Type B pancreatic cell (in vitro differentiated cells): ENCODE results near the gene CCND3. TPM values are rescaled to one million over a fixed set of nuclear protein-coding genes. Genes with fewer than 3 reads are reported as not detected.

ENCODE experiments used
- DNase-seq: peaks from one replicate; pipeline ENCODE4 v3.0.0; 2021; ENCODE audit warnings: mixed read lengths; ENCODE audit not compliant: unreplicated experiment; ENCODE audit errors: extremely low spot score
- H3K27ac Mint-ChIP-seq: 2 replicates; pipeline ENCODE4 v1.8.0; 2021; ENCODE audit warnings: mild to moderate bottlenecking, mixed read lengths
- H3K27me3 Mint-ChIP-seq: 2 replicates; pipeline ENCODE4 v1.8.0; 2021; ENCODE audit warnings: mixed read lengths
- H3K36me3 Mint-ChIP-seq: 2 replicates; pipeline ENCODE4 v1.8.0; 2021; ENCODE audit warnings: mixed read lengths
- H3K4me1 Mint-ChIP-seq: one replicate; pipeline ENCODE4 v1.8.0; 2021; ENCODE audit warnings: mixed read lengths; ENCODE audit not compliant: unreplicated experiment
- H3K4me3 Mint-ChIP-seq: 2 replicates; pipeline ENCODE4 v1.8.0; 2021; ENCODE audit warnings: mild to moderate bottlenecking, mixed read lengths
- H3K9me3 Mint-ChIP-seq: 2 replicates; pipeline ENCODE4 v1.8.0; 2021; ENCODE audit warnings: mixed read lengths
- total RNA-seq: library from RNA; stranded (reverse); gene quantifications from 2 replicates; pipeline ENCODE4 v1.2.1, GENCODE V29; 2021; ENCODE audit warnings: low replicate concordance
- TF ChIP-seq, protein P1 (sequence below): fragments of 200-600 bp; sonication (generic); conservative IDR thresholded peaks from 2 replicates; pipeline ENCODE4 v1.5.0; 2021; ENCODE audit warnings: antibody characterized with exemption, mild to moderate bottlenecking

The CCND3 gene
- total RNA-seq, 1 donor from 2014 or later: 60.4 TPM

DNA sequence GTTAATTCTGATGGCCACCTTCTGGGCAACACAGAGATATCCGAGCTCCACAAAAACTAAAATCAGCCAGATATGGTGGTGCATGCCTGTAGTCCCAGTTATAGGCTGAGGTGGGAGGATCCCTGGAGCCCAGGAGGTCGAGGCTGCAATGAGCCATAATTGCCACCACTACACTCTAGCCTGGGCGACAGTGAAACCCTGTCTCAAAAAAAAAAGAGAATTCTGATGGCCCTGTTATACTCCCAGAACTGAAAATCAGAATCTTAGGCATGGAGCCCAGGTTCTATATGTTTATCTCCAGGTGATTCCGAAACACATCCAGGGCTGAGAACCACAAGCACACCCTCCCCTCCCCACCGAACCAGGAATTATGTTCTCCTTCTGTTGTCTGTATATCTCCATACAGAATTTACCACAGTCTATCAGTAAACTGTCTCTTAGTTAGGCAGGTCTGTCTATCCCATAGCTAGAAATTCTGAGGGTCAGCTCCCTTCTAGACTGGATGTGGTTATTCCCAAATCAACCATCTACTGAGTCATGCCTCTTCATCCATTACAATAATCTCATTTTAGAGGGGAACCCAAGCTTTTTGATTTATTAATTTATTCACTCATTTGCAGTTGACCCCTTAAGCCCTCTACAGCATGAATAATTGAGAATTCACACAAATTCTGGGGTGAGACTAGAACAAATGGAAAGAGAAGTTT, 24.8 kb upstream of the CCND3 start:
- H3K27me3 Mint-ChIP-seq: no peaks in the 10 kb centered on the region
- H3K4me3 Mint-ChIP-seq: no peak overlapping the region
- peak overlapping the region; percentile 96 for H3K27ac Mint-ChIP-seq
- no peak for DNase-seq
- TF ChIP-seq, protein P1, sequence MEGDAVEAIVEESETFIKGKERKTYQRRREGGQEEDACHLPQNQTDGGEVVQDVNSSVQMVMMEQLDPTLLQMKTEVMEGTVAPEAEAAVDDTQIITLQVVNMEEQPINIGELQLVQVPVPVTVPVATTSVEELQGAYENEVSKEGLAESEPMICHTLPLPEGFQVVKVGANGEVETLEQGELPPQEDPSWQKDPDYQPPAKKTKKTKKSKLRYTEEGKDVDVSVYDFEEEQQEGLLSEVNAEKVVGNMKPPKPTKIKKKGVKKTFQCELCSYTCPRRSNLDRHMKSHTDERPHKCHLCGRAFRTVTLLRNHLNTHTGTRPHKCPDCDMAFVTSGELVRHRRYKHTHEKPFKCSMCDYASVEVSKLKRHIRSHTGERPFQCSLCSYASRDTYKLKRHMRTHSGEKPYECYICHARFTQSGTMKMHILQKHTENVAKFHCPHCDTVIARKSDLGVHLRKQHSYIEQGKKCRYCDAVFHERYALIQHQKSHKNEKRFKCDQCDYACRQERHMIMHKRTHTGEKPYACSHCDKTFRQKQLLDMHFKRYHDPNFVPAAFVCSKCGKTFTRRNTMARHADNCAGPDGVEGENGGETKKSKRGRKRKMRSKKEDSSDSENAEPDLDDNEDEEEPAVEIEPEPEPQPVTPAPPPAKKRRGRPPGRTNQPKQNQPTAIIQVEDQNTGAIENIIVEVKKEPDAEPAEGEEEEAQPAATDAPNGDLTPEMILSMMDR: no peak
- H3K36me3 Mint-ChIP-seq: peaks cover 3% of the 10 kb centered on the region
- peaks cover 25% of the 10 kb centered on the region for H3K4me1 Mint-ChIP-seq
- H3K9me3 Mint-ChIP-seq: no peaks in the 10 kb centered on the region

DNA sequence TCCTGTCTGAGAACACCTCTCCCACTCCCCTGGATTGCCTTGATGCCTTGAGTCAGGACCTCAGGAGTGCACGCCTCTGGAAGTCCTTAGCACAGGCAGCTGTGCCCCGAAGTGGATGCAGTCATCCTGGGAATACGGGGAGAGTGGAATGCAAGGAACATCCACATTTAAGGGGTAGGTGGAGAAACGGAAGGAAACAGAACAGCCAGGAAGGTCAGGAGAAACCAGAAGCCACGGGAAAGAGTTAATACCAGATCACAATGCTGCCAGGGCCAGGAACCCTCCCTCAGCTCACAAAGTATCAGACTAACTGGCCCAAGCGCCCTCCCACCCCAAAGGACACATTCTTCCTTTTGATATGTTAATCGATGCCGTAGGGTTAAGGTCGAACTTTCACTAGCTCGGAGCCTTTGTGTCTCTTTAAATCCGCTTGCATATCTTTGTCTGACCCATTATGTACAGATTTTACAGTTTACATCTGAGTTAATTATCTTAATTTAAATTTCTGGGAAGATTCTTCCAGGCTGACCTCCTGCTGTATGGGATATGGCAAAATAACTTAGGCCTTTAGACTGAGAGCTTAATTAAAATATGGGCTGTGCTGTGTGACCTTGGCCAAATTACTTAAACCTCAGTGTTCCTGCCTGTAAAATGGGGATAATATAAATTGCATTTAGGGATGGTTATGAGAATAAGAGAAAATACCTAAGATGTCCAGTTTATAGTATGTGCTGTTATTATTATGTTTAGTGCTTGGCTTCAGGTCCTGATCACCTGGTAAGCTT, 24.0 kb upstream of the CCND3 start:
- H3K4me1 Mint-ChIP-seq: peaks cover 24% of the 10 kb centered on the region
- no peak overlapping the region for H3K4me3 Mint-ChIP-seq
- peaks cover 3% of the 10 kb centered on the region for H3K36me3 Mint-ChIP-seq
- TF ChIP-seq, protein P1: no peak
- H3K27me3 Mint-ChIP-seq: no peaks in the 10 kb centered on the region
- no peaks in the 10 kb centered on the region for H3K9me3 Mint-ChIP-seq
- peak overlapping the region; percentile 96 for H3K27ac Mint-ChIP-seq
- DNase-seq: no peak

DNA sequence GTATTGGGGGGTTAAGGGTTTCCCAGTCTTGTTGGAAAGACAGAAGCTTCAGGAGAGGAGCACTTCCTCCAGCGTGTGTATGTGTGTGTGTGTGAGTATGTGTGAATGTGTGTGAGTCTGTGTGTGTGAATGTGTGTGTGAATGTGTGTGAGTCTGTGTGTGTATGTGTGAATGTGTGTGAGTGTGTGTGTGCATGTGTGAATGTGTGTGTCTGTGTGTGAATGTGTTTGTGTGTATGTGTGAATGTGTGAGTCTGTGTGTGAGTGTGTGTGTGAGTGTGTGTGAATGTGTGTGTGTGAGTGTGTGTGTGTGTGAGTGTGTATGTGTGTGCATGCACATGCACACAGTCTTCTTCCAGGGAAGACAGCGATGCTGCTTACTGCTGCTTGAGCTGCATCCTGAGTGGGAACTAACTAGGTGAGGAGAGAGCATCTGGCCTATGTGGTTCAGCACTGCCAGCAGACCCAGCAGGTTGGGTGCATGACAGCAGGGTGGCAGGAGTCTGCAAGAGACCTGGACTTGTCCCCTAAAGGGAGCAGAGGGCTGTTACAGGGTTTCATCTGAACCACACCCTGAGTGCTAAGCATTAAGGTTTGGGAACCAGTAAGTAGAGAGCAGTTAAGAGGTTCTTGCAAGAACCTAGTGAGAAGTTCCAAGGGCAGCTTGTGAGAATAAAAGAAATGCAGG, 22.7 kb upstream of the CCND3 start:
- peaks cover 20% of the 10 kb centered on the region for H3K4me1 Mint-ChIP-seq
- DNase-seq: no peak
- TF ChIP-seq, protein P1: no peak
- H3K36me3 Mint-ChIP-seq: peaks cover 3% of the 10 kb centered on the region
- H3K4me3 Mint-ChIP-seq: no peak overlapping the region
- no peaks in the 10 kb centered on the region for H3K9me3 Mint-ChIP-seq
- H3K27me3 Mint-ChIP-seq: no peaks in the 10 kb centered on the region
- H3K27ac Mint-ChIP-seq: peak overlapping the region; percentile 29

DNA sequence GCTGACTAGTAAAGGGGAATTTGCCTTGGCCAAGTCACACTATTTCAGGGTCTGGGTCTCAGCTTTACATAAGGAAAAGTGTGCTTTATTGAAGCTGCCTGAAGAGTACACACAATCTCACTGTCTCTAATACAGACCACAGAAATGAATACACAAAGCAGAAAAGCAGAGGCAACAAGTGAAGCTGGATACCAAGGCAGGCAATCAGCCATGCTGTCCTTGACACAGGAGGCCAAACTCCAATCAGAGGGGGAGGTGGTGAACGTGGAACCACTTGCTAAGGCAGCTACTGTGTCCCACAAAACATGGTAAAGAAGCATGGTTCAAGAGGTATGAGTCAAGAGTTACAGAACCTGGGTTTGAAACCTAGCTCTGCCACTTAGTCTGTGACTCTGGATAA, 21.8 kb upstream of the CCND3 start:
- Mint-ChIP-seq H3K9me3 (no peaks in the 10 kb centered on the region), H3K4me3 (no peak overlapping the region), H3K36me3 (peaks cover 3% of the 10 kb centered on the region), H3K27me3 (no peaks in the 10 kb centered on the region), H3K27ac (peak overlapping the region; percentile 34), H3K4me1 (peaks cover 20% of the 10 kb centered on the region)
- TF ChIP-seq, protein P1: no peak
- no peak for DNase-seq

DNA sequence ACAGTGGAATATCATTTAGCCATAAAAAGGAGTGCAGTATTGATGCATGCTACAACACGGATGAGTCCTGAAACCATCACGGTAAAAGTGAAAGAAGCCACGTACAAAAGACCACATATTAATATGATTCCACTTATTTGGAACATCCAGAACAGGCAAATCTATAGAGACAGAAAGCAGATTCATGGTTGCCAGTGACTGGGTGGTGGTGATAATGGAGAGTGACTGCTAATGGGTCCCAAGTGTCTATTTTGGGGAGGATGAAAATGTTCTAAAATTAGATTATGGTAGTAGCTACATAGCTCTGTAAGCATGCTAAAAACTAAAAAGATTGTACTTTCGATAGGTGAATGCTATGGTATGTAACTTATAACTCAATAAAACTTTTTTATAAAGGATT, 18.4 kb upstream of the CCND3 start:
- Mint-ChIP-seq H3K4me3 (no peak overlapping the region), H3K27me3 (no peaks in the 10 kb centered on the region), H3K27ac (no peak overlapping the region), H3K9me3 (no peaks in the 10 kb centered on the region), H3K36me3 (peaks cover 3% of the 10 kb centered on the region), H3K4me1 (peaks cover 4% of the 10 kb centered on the region)
- TF ChIP-seq, protein P1: no peak
- DNase-seq: no peak
